ENCODE data around the gene GTF3C1.

GTF3C1 gene

DNA sequence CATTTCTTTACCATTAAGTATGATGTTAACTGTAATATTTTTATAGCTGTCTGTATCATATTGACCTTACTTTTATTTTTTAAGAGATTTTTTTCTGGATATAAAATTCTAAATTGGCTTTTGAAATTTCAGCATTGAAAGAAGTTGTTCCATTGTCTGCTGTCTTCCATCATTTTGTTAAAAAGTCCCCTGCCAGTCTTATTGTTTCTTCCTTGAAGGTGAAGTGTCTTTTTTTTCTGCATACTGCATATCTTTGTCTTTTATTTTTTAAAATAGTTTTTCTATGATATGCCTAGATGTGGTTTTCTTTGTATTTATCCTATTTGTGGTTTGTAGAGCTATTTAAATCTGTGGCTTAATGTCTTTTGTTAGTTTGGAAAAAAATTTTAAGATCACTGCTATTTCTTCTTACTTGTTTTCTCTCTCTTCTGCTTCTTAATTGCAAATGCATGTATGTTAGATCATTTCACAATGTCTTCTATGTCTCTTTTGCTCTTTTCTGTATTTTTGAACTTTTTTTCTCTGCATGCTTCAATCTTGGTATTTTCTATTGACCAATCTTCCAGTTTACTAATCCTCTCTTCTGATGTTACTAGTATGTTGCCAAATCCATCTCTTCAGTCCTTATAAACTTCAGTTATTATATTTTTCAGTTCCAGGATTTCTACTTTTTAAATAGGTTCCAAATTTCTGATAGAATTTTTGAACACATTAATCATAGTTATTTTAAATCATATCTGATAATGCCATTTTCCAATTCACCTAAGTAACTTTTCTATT, 127.6 kb downstream of the GTF3C1 start:
- DNase-seq, result no peak

- DNase-seq, result no peak
These were observed 132.6 kb downstream of the GTF3C1 start for GRCh38 chr16:27417047-27417671.

DNA sequence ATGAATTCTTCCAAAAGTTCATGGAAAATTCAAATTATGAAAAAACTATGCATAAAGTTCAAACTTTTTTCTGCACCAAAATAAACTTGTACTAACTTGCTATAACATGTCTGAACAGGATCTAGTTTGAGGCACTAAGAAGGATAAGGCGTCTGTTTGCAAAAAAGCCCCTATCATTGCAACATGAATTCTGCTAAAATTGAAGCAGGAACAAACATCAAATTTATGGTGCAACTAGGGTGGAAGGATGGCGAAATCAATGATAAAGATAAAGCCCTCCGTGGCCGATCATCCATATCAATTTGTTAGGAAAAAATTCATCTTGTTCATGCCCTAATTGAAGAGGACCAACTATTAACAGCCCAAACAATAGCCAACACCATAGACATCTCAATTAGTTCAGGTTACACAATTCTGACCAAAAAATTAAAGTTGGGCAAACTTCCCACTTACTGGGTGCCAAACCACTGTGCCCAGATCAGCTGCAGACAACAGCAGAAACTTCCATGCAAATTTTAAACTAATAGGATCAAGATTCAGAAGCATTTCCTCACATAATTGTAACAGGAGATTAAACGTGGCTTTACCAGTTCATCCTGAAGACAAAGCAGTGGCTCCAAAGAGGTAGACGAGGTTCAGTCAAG, 134.8 kb downstream of the GTF3C1 start:
- no peak for DNase-seq

DNA sequence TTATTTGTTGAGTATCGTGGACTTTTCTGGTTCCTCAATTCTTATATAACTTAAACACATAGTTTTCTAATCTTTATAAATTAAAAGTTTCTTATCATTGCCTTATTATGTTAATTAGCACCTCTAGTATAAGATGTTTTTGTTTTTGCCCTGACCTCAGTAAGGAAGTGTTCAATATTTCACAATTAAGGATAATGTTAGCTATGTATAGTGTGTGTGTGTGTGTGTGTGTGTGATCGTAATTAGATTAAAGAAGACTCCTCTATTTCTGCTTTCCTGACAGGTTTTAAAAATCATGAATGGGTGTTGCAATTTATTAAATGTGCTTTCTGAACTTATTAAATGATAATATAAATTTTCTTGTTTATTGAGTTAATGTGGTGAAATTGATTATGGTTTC, 135.8 kb downstream of the GTF3C1 start:
- DNase-seq, result no peak

- DNase-seq, result no peak
These were observed 139.0 kb downstream of the GTF3C1 start for GRCh38 chr16:27410761-27411160.

Data from NCI-H187 treated with DMSO at 0.1 percent for 48 hours (cell line).